BJ (cell line): Measurements from ENCODE around the gene SCAPER. TPM values are rescaled to one million over a fixed set of nuclear protein-coding genes. Genes with fewer than 3 reads are reported as not detected.

ENCODE experiments used
- CTCF ChIA-PET: fragments of 350-600 bp; formaldehyde crosslinking; extraction: SDS; loops from one replicate; lab custom pipeline; 2021; ENCODE audit warnings: antibody characterized with exemption, inconsistent platforms; lab: Yijun Ruan, JAX
- POLR2A ChIA-PET: fragments of 300-600 bp; sonication (Branson Sonifier 250); formaldehyde crosslinking; extraction: SDS; loops from one replicate; lab custom pipeline; 2021; ENCODE audit warnings: antibody characterized with exemption; lab: Charles Lee
- DNase-seq: peaks from one replicate; pipeline ENCODE4 v3.0.0-alpha.2; 2011; ENCODE audit warnings: low read depth
- H3K27me3 ChIP-seq: 2 replicates; pipeline ENCODE4 v1.6.0; 2011; ENCODE audit warnings: low read length; ENCODE audit not compliant: control insufficient read depth, insufficient read depth
- H3K36me3 ChIP-seq: 2 replicates; pipeline ENCODE4 v1.5.1; 2011; ENCODE audit warnings: low read length; ENCODE audit not compliant: control insufficient read depth, insufficient read depth
- H3K4me3 ChIP-seq: 2 replicates; pipeline ENCODE4 v1.5.1; 2011; ENCODE audit warnings: low read depth, mild to moderate bottlenecking, control low read depth, low read length
- CTCF ChIP-seq: IDR thresholded peaks from 2 replicates; pipeline ENCODE4 v1.5.1; 2011; ENCODE audit warnings: low read depth, mild to moderate bottlenecking, control low read depth, inconsistent platforms, low read length, moderate library complexity; ENCODE audit not compliant: insufficient read depth
- polyA plus RNA-seq: library from polyadenylated mRNA; depleted of rRNA; stranded (reverse); fragments of >200 nt; gene quantifications from 2 replicates; pipeline ENCODE4 v1.2.3, GENCODE V29; 2011

The SCAPER gene
- polyA plus RNA-seq, 1 experiment, result 2.3 TPM

GRCh38 chr15:76391847-76392246 is 513.3 kb downstream of the SCAPER start:
- DNase-seq, result no peak
- CTCF ChIA-PET, result interaction anchor here (1.2 kb wide), 1 partner anchor 9 kb away, joined by 3 read pairs; no protein-coding TSS in a partner anchor
- Histone ChIP-seq H3K36me3 (no peaks in the 10 kb centered on the region), H3K4me3 (no peak overlapping the region), H3K27me3 (no peaks in the 10 kb centered on the region; the same call in 1 of the 2 replicates)
- POLR2A ChIA-PET, result no interaction called here
- TF ChIP-seq CTCF, result no peak

- H3K4me3 ChIP-seq, result no peak overlapping the region
- no peak for TF ChIP-seq CTCF
- CTCF ChIA-PET, result interaction anchor here (1.2 kb wide), 1 partner anchor 10 kb away, joined by 3 read pairs; no protein-coding TSS in a partner anchor
These were observed 513.8 kb downstream of the SCAPER start for GRCh38 chr15:76391309-76391708.

GRCh38 chr15:76390571-76390970 is 514.6 kb downstream of the SCAPER start:
- Histone ChIP-seq H3K36me3 (no peaks in the 10 kb centered on the region), H3K27me3 (no peaks in the 10 kb centered on the region; the same call in 1 of the 2 replicates), H3K4me3 (no peak overlapping the region)
- ChIA-PET POLR2A (no interaction called here), CTCF (no interaction called here)
- TF ChIP-seq CTCF, result no peak
- DNase-seq, result no peak

More at GRCh38 chr15:76391309-76391708, 513.8 kb downstream of the SCAPER start:
- DNase-seq, result no peak
- H3K27me3 ChIP-seq, result no peaks in the 10 kb centered on the region; the same call in 1 of the 2 replicates
- POLR2A ChIA-PET, result no interaction called here
- no peaks in the 10 kb centered on the region for H3K36me3 ChIP-seq

- ChIA-PET POLR2A (no interaction called here), CTCF (interaction anchor here (0.7 kb wide), 1 partner anchor 197 kb away, joined by 3 read pairs; no protein-coding TSS in a partner anchor)
- no peaks in the 10 kb centered on the region for H3K27me3 ChIP-seq
- no peak for TF ChIP-seq CTCF
- no peak overlapping the region for H3K4me3 ChIP-seq
- no peak for DNase-seq
- no peaks in the 10 kb centered on the region for H3K36me3 ChIP-seq
These were observed 518.2 kb downstream of the SCAPER start for GRCh38 chr15:76386926-76387325.

- no peak overlapping the region for H3K4me3 ChIP-seq
- no peaks in the 10 kb centered on the region for H3K36me3 ChIP-seq
- no peaks in the 10 kb centered on the region for H3K27me3 ChIP-seq
- POLR2A ChIA-PET, result no interaction called here
- CTCF ChIA-PET, result no interaction called here
- DNase-seq, result no peak
- TF ChIP-seq CTCF, result no peak
These were observed 519.0 kb downstream of the SCAPER start for GRCh38 chr15:76386178-76386577.
